ENCODE data around the gene EPS8L2. TPM values are rescaled to one million over a fixed set of nuclear protein-coding genes. Genes with fewer than 3 reads are reported as not detected.

The EPS8L2 gene
- total and polyA plus RNA-seq, 9 of the 15 experiments (the other 6 are each of a cell fraction or from before 2014, with no cell fraction given) = 0.75 to 17.0 (median 3.7) TPM

GRCh38 chr11:679271-680207, 26.5 kb upstream of the EPS8L2 start:
- Histone ChIP-seq H3K79me2 (ENCODE audit: control insufficient read depth, insufficient read depth, low read length) (no peaks in the 10 kb centered on the region), H3K4me3 (no peak overlapping the region), H3K4me1 (replicated peaks in 1 of 2; ENCODE audit: control insufficient read depth in 2 of 2, insufficient read depth in 2 of 2, low read length in 2 of 2) (peaks cover 0 to 5% of the 10 kb centered on the region in 2 experiments; a peak in 1 of 5 replicates), H2AFZ (ENCODE audit: low read depth, low read length) (no peak overlapping the region), H3K4me2 (ENCODE audit: insufficient read depth, low read length) (no peak overlapping the region), H3K9ac (ENCODE audit: insufficient read depth in 1 of 2, low read depth in 2 of 2, low read length in 2 of 2) (no peak overlapping the region), H3K27ac (ENCODE audit: extremely low read depth, low read depth, low read length) (no peak overlapping the region), H3K36me3 (ENCODE audit: control insufficient read depth, insufficient read depth, low read length) (peaks cover 81% of the 10 kb centered on the region), H4K20me1 (replicated peaks; ENCODE audit: control insufficient read depth, insufficient read depth, low read length) (no peaks in the 10 kb centered on the region), H3K9me3 (replicated peaks; ENCODE audit: control insufficient read depth, insufficient read depth, low read depth, low read length) (no peaks in the 10 kb centered on the region), H3K27me3 (ENCODE audit: control insufficient read depth in 2 of 2, insufficient read depth in 2 of 2, low read length in 2 of 2) (no peaks in the 10 kb centered on the region), H3K9me1 (ENCODE audit: control insufficient read depth, insufficient read depth, low read length) (no peaks in the 10 kb centered on the region)
- ATAC-seq = no peak
- FAIRE-seq = no peak
- TF ChIP-seq CBX5 (IDR thresholded peaks at IDR 0.05; ENCODE audit: borderline replicate concordance, low read depth) (no peak), POLR2G (IDR thresholded peaks at IDR 0.05; ENCODE audit: low read depth, low read length) (peak; percentile 41; the same call in 1 of the 2 replicates), RBFOX2 (IDR thresholded peaks at IDR 0.05; ENCODE audit: low read depth, low read length) (0 out of 2 replicates have a peak, but pooled peaks have one; percentile 13)
- no peak for DNase-seq (ENCODE audit: extremely low read depth in 1 of 4, low spot score in 3 of 4)
- ChIA-PET CTCF (ENCODE audit: low intra/inter-chr PET ratio) (no interaction called here), POLR2A (interaction anchor here (0.7 to 2.2 kb wide), 5 partner anchors 11 to 92 kb away, joined by 3 to 19 read pairs (median 5); no protein-coding TSS in a partner anchor)
- WGBS (ENCODE audit: insufficient coverage, low coverage, missing lambda C conversion rate) = 93% methylated on average over 25 of the region's 36 CpGs
- in situ Hi-C loops (cut with MboI) (no loop called here), intact Hi-C loops (cut with micrococcal nuclease) (no loop called here)
- no TSS peak for BruUV-seq (replicated peaks)

GRCh38 chr11:680476-680875, 25.6 kb upstream of the EPS8L2 start:
- Histone ChIP-seq H4K20me1 (replicated peaks; ENCODE audit: control insufficient read depth, insufficient read depth, low read length) (no peaks in the 10 kb centered on the region), H2AFZ (ENCODE audit: low read depth, low read length) (no peak overlapping the region), H3K27ac (ENCODE audit: extremely low read depth, low read depth, low read length) (no peak overlapping the region), H3K9ac (ENCODE audit: insufficient read depth in 1 of 2, low read depth in 2 of 2, low read length in 2 of 2) (0 out of 4 replicates have a peak overlapping the region, but pooled peaks of 1 of the 2 experiments have one; percentile 0), H3K36me3 (ENCODE audit: control insufficient read depth, insufficient read depth, low read length) (peaks cover 82% of the 10 kb centered on the region), H3K4me2 (ENCODE audit: insufficient read depth, low read length) (no peak overlapping the region), H3K9me1 (ENCODE audit: control insufficient read depth, insufficient read depth, low read length) (no peaks in the 10 kb centered on the region), H3K27me3 (ENCODE audit: control insufficient read depth in 2 of 2, insufficient read depth in 2 of 2, low read length in 2 of 2) (no peaks in the 10 kb centered on the region), H3K4me1 (replicated peaks in 1 of 2; ENCODE audit: control insufficient read depth in 2 of 2, insufficient read depth in 2 of 2, low read length in 2 of 2) (peaks cover 0 to 5% of the 10 kb centered on the region in 2 experiments; a peak in 1 of 5 replicates), H3K9me3 (replicated peaks; ENCODE audit: control insufficient read depth, insufficient read depth, low read depth, low read length) (no peaks in the 10 kb centered on the region), H3K79me2 (ENCODE audit: control insufficient read depth, insufficient read depth, low read length) (no peaks in the 10 kb centered on the region), H3K4me3 (no peak overlapping the region)
- DNase-seq (ENCODE audit: extremely low read depth in 1 of 4, low spot score in 3 of 4) (no peak), ATAC-seq (no peak), FAIRE-seq (no peak)
- no TSS peak for BruUV-seq (replicated peaks)
- WGBS (ENCODE audit: insufficient coverage, low coverage, missing lambda C conversion rate) = 93% methylated on average over 15 of the region's 19 CpGs
- CTCF ChIA-PET (ENCODE audit: low intra/inter-chr PET ratio) = no interaction called here
- POLR2A ChIA-PET = interaction anchor here (0.5 to 2.2 kb wide), 6 partner anchors 10 to 333 kb away, joined by 3 to 19 read pairs (median 5); no protein-coding TSS in a partner anchor
- in situ Hi-C loops (cut with MboI) (no loop called here), intact Hi-C loops (cut with micrococcal nuclease) (no loop called here)
- TF ChIP-seq RBM15 (IDR thresholded peaks at IDR 0.05; ENCODE audit: insufficient read depth, low read length) (no peak), SMAD1 (IDR thresholded peaks at IDR 0.05; ENCODE audit: low read depth, low read length, partially characterized antibody) (no peak), HLTF (IDR thresholded peaks at IDR 0.05) (no peak), SIN3B (IDR thresholded peaks at IDR 0.05; ENCODE audit: low read depth) (no peak), TRIM24 (IDR thresholded peaks at IDR 0.05) (no peak), ZNF644 (tag; IDR thresholded peaks at IDR 0.05; ENCODE audit: low read depth) (no peak), THRAP3 (IDR thresholded peaks at IDR 0.05; ENCODE audit: borderline replicate concordance) (no peak), ZNF274 (IDR thresholded peaks at IDR 0.05; ENCODE audit: borderline replicate concordance, low read depth, low read length) (no peak), ZNF140 (CRISPR knock-in tag; IDR thresholded peaks at IDR 0.05) (no peak), NFRKB (IDR thresholded peaks at IDR 0.05; ENCODE audit: low read depth) (no peak)
- TF ChIP-seq, protein P1, sequence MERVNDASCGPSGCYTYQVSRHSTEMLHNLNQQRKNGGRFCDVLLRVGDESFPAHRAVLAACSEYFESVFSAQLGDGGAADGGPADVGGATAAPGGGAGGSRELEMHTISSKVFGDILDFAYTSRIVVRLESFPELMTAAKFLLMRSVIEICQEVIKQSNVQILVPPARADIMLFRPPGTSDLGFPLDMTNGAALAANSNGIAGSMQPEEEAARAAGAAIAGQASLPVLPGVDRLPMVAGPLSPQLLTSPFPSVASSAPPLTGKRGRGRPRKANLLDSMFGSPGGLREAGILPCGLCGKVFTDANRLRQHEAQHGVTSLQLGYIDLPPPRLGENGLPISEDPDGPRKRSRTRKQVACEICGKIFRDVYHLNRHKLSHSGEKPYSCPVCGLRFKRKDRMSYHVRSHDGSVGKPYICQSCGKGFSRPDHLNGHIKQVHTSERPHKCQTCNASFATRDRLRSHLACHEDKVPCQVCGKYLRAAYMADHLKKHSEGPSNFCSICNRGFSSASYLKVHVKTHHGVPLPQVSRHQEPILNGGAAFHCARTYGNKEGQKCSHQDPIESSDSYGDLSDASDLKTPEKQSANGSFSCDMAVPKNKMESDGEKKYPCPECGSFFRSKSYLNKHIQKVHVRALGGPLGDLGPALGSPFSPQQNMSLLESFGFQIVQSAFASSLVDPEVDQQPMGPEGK (CRISPR knock-in tag; IDR thresholded peaks at IDR 0.05; ENCODE audit: borderline replicate concordance) = no peak
